ENCODE measurements around the gene ZNF442. TPM values are rescaled to one million over a fixed set of nuclear protein-coding genes. Genes with fewer than 3 reads are reported as not detected.

The ZNF442 gene
- total RNA-seq (2022; extraction: Qiagen RNA extraction), result not detected in 5 replicates

GRCh38 chr19:12365236-12366162 lies at the start of gene ZNF442:
Gene ZNF442 (minus strand): TSS chr19:12365683. CDS start chr19:12363631, 2,052 bp downstream.

GRCh38 chr19:12400633-12401502 lies 35.4 kb upstream of the ZNF442 start, which contains the start of gene ZNF799:
Gene ZNF799 (minus strand): TSS chr19:12401271. CDS start chr19:12401070, 201 bp downstream.

GRCh38 chr19:12333162-12334159 lies 32.0 kb downstream of the ZNF442 start, which contains the start of gene ZNF563:
Gene ZNF563 (minus strand): TSS chr19:12333633. CDS start chr19:12333482, 151 bp downstream.

Other genes with a start within 250 kb of the ZNF442 start
- 0.13 to 0.29 TPM (median 0.22 TPM) in 4 of 5 replicates, not detected in the other for gene ZNF20, start 225.3 kb downstream of the ZNF442 start, total RNA-seq (2022; extraction: Qiagen RNA extraction)
- gene ZNF625, start 208.9 kb downstream of the ZNF442 start, total RNA-seq (2022; extraction: Qiagen RNA extraction), result not detected in 5 replicates
- 1.1 to 3.4 TPM (median 1.4 TPM) in 5 replicates for gene ZNF136, start 202.6 kb downstream of the ZNF442 start, total RNA-seq (2022; extraction: Qiagen RNA extraction)
- 0.65 to 0.90 TPM (median 0.70 TPM) in 5 replicates for gene ZNF44, start 70.8 kb downstream of the ZNF442 start, total RNA-seq (2022; extraction: Qiagen RNA extraction)
- not detected in 5 replicates for gene ZNF563, start 32.0 kb downstream of the ZNF442 start, total RNA-seq (2022; extraction: Qiagen RNA extraction)
- gene ZNF799, start 35.6 kb upstream of the ZNF442 start, total RNA-seq (2022; extraction: Qiagen RNA extraction), result 1.3 to 1.9 TPM (median 1.5 TPM) in 5 replicates
- gene ZNF443, start 75.3 kb upstream of the ZNF442 start, total RNA-seq (2022; extraction: Qiagen RNA extraction), result 0.86 to 1.2 TPM (median 0.89 TPM) in 5 replicates
- 0.01 to 0.02 TPM (median 0.02 TPM) in 3 of 5 replicates, not detected in the others for gene ZNF709, start 119.1 kb upstream of the ZNF442 start, total RNA-seq (2022; extraction: Qiagen RNA extraction)
- gene ZNF564, start 185.8 kb upstream of the ZNF442 start, total RNA-seq (2022; extraction: Qiagen RNA extraction), result 1.3 to 2.4 TPM (median 1.7 TPM) in 5 replicates
- gene ZNF490, start 245.1 kb upstream of the ZNF442 start, total RNA-seq (2022; extraction: Qiagen RNA extraction), result 0.50 to 1.3 TPM (median 0.61 TPM) in 5 replicates
- gene ZNF791, start 245.2 kb upstream of the ZNF442 start, total RNA-seq (2022; extraction: Qiagen RNA extraction), result 4.0 to 5.8 TPM (median 5.0 TPM) in 5 replicates

Measured in A549 treated with AZD2906 at 1 μM for 4 hours (cell line).